GM18511 (cell line): ENCODE measurements around the gene ZGLP1.
"Not testable (repeated sequence)": the region's sequence is repeated elsewhere in the genome, so short reads cannot be mapped to it uniquely, and the experiment has no call there.

Experiments used
- ATAC-seq: cut with Tn5 transposase; IDR thresholded peaks from one replicate; pipeline ENCODE4 v1.9.1; 2021; ENCODE audit warnings: mild to moderate bottlenecking, moderate library complexity; ENCODE audit not compliant: unreplicated experiment

Gene ZGLP1

GRCh38 chr19:10283301-10284064 lies 26.1 kb downstream of the ZGLP1 start:
- no peak for ATAC-seq

GRCh38 chr19:10282043-10282442 lies 27.6 kb downstream of the ZGLP1 start:
- not testable (repeated sequence) for ATAC-seq

GRCh38 chr19:10279737-10280442 lies 29.7 kb downstream of the ZGLP1 start:
- ATAC-seq: no peak

- no peak for ATAC-seq
These were observed 30.7 kb downstream of the ZGLP1 start for GRCh38 chr19:10278935-10279334.

GRCh38 chr19:10277795-10278589 lies 31.6 kb downstream of the ZGLP1 start:
- ATAC-seq: no peak

- no peak for ATAC-seq
These were observed 35.0 kb downstream of the ZGLP1 start for GRCh38 chr19:10274589-10274988.

GRCh38 chr19:10271543-10272086 lies 38.0 kb downstream of the ZGLP1 start:
- ATAC-seq: peak; percentile 42

GRCh38 chr19:10270616-10271394 lies 38.8 kb downstream of the ZGLP1 start, which contains the start of gene ICAM1:
Gene ICAM1 (plus strand): TSS chr19:10271120. CDS start chr19:10271160, 40 bp downstream.
- ATAC-seq: peak; percentile 68

- peak; percentile 42 for ATAC-seq
These were observed 39.4 kb downstream of the ZGLP1 start for GRCh38 chr19:10270180-10270615.

- no peak for ATAC-seq
These were observed 40.1 kb downstream of the ZGLP1 start for GRCh38 chr19:10269333-10270179.

GRCh38 chr19:10268071-10268470 lies 41.5 kb downstream of the ZGLP1 start:
- ATAC-seq: no peak

GRCh38 chr19:10266706-10267105 lies 42.9 kb downstream of the ZGLP1 start:
- ATAC-seq: no peak

- ATAC-seq: no peak
These were observed 46.8 kb downstream of the ZGLP1 start for GRCh38 chr19:10262771-10263170.

- ATAC-seq: no peak
These were observed 49.5 kb downstream of the ZGLP1 start for GRCh38 chr19:10260141-10260584.

- no peak for ATAC-seq
These were observed 50.3 kb downstream of the ZGLP1 start for GRCh38 chr19:10259162-10259905.

GRCh38 chr19:10258080-10258710 lies 51.4 kb downstream of the ZGLP1 start:
- ATAC-seq: no peak

GRCh38 chr19:10256970-10257615 lies 52.5 kb downstream of the ZGLP1 start:
- no peak for ATAC-seq

- no peak for ATAC-seq
These were observed 53.1 kb downstream of the ZGLP1 start for GRCh38 chr19:10256551-10256950.
